HG03108 (cell line): ENCODE measurements around the gene LRP5.
A peak's percentile ranks its signal among the peaks of the same experiment; 100 is the strongest.
"Not testable (repeated sequence)": the region's sequence is repeated elsewhere in the genome, so short reads cannot be mapped to it uniquely, and the experiment has no call there.

ENCODE experiments used
- ATAC-seq: cut with Tn5 transposase; IDR thresholded peaks from one replicate; pipeline ENCODE4 v1.9.1; 2021; ENCODE audit warnings: moderate library complexity; ENCODE audit not compliant: unreplicated experiment

The LRP5 gene

GRCh38 chr11:68282141-68282860, 30.1 kb upstream of the LRP5 start:
- peak; percentile 87 for ATAC-seq

DNA sequence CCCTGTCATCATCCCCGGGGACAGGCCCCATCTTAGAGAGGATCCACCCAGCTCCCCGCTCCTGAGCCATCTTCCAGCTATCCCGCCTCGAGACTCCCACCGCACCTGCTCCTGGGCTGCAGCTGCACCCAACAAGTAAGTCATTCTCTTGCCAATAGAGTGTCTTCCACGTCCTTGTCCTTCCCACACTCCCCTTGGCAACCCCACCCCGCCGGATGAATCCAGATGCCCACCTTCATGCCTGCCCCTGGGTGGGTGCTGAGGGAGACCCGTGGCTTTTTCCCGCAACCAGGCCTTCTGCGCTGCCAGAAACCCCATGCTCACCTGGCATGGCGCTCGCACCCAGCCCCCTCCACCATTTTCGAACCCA, 29.5 kb upstream of the LRP5 start:
- no peak for ATAC-seq

- ATAC-seq = not testable (repeated sequence)
Measured at GRCh38 chr11:68284588-68284987, 27.8 kb upstream of the LRP5 start.

GRCh38 chr11:68287419-68287818, 25.0 kb upstream of the LRP5 start:
- no peak for ATAC-seq

- no peak for ATAC-seq
Measured at GRCh38 chr11:68289456-68289855, 22.9 kb upstream of the LRP5 start.

DNA sequence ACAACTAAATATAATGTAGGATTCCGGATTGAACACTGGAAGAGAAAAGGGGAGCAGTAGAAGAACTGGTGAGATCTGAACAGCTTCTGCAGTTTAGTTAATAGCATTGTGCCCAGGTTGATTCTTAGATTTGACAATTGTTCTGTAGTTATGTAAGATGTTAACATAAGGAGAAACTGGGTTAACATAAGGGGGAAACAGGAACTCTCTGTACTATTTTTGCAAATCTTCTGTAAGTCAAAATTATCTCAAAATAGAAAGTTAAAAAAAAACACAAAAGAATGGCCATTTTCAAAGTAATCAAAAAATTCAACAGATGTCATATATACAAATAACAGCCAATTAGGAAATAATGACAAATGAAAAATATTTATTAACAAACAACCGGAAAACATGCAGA, 18.7 kb upstream of the LRP5 start:
- ATAC-seq = no peak

GRCh38 chr11:68295271-68295670, 17.1 kb upstream of the LRP5 start:
- no peak for ATAC-seq

- ATAC-seq = no peak
Measured at GRCh38 chr11:68295940-68296339, 16.5 kb upstream of the LRP5 start.

GRCh38 chr11:68296344-68297051, 15.9 kb upstream of the LRP5 start:
- no peak for ATAC-seq

DNA sequence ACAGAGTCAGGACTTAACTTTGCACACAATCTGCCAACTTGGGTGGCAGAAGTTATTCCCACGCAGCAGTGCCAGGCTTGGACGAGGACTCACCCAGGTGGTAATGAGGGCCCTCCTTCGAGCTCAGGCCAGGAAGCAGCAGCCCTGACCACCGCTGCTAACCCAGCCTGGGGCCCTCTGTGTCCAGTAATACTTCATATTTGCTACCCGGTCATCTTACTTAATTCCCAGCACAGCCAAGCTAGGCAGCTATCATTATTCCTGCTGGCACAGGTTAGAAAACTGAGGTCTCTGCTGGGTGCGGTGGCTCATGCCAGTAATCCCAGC, 15.4 kb upstream of the LRP5 start:
- no peak for ATAC-seq

DNA sequence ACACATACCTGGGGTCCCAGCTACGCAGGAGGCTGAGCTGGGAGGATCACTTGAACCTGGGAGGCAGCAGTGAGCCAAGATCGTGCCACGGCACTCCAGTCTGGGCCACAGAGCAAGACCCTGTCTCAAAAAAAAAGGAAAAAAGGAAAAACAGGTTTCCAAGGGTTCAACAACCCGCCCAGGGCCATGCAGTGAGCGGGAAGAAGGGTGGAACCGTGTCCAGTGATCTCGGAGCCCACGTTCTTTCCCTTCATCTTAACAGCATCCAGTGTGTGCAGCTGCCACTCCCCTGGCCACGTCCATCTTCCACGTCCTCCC, 14.9 kb upstream of the LRP5 start:
- ATAC-seq = no peak

GRCh38 chr11:68297812-68298658, 14.4 kb upstream of the LRP5 start:
- peak; percentile 73 for ATAC-seq

GRCh38 chr11:68298659-68299516, 13.5 kb upstream of the LRP5 start:
- ATAC-seq = no peak

DNA sequence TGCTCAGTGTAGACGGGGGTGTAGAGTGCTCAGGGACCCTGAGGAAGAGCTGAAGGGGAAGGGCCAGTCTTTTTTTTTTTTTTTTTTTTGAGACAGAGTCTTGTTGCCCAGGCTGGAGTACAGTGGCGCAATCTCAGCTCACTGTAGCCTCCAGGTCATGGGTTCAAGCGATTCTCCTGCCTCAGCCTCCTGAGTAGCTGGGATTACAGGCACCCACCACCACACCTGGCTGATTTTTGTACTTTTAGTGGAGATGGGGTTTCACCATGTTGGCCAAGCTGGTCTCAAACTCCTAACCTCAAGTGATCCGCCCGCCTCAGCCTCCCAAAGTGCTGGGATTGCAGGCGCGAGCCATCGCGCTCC, 12.9 kb upstream of the LRP5 start:
- not testable (repeated sequence) for ATAC-seq

GRCh38 chr11:68300076-68300830, 12.1 kb upstream of the LRP5 start:
- ATAC-seq = no peak

DNA sequence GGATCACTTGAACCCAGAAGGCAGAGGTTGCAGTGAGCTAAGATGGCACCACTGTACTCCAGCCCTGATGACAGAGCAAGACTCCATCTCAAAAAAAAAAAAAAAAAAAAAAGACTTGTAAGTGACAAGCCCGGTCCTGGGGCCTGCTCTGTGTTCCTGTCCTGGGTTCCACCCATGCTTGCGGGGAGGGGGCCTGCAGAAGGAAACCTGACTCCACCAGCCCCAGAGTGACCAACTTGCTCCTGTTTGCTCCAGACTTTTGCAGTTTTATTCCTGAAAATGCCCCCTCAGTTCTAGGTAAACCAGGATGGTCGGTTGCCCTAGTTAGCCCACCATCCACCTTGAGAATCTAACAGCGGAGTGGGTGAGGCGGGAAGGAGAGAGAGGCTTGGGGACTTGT, 10.1 kb upstream of the LRP5 start:
- ATAC-seq = no peak

GRCh38 chr11:68302670-68303069, 9.7 kb upstream of the LRP5 start:
- no peak for ATAC-seq

- no peak for ATAC-seq
Measured at GRCh38 chr11:68303083-68303482, 9.3 kb upstream of the LRP5 start.

DNA sequence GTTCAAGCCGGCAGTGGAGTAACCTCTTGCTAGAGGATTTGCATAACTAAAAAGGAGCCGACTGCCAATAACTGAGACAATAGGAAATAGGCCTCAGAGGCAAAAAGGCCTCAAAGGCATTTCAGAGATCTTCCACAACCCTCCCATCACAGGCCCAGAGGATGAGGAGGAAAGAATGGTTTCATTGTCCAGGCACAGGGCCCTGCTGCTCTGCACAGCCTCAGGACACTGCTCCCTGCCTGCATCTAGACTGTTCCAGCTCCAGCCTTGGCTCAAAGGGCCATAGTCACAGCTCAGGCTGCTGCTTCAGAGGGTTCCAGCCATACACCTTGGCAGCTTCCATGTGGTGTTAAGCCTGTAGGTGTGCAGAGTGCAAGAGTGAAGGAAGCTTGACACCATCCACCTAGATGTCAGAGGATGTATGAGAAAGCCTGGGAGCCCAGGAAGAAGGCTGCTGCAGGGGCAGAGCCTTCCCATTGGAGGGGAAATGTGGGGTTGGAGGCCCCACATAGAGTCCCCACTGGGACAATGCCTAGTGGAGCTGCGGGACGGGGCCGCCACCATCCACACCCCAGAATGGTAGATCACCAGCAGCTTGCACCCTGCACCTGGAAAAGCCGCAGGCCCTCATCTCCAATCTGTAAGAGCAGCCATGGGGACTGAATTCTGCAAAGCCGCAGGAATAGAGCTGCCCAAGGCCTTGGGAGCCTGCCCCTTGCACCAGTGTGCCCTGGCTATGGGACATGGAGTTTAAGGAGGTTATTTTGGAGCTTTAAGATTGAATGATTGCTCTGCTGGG, 8.2 kb upstream of the LRP5 start:
- no peak for ATAC-seq

DNA sequence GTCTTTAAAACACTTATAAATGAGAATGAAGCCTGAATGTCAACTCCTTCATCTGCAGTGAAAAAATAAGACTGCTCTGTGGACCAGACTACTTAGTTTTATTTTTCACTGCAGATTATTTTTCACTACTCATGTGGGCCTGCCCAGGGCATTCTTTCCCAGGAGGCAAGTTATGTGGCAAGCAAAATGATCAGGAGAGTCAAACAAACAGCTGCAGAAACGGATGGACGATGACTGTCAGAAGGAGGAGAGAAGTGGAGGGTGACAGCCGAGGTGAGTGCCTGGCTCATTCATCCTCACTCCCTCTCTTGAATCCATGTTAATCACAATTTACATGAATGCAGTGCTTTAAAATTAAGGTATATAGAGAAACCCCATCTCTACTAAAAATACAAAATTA, 5.8 kb upstream of the LRP5 start:
- no peak for ATAC-seq
